ENCODE results near the gene HEPH. TPM values are rescaled to one million over a fixed set of nuclear protein-coding genes. Genes with fewer than 3 reads are reported as not detected.
"Not testable (repeated sequence)": the region's sequence is repeated elsewhere in the genome, so short reads cannot be mapped to it uniquely, and the experiment has no call there.

Gene HEPH
- polyA plus RNA-seq, 1 experiment, result 49.4 TPM

GRCh38 chrX:66203114-66203513, 39.1 kb downstream of the HEPH start:
- Histone ChIP-seq H3K27me3 (ENCODE audit: control insufficient read depth, insufficient read depth, low read length) (no peaks in the 10 kb centered on the region), H3K4me3 (ENCODE audit: low read depth, low read length) (no peak overlapping the region), H3K9me3 (ENCODE audit: control insufficient read depth, insufficient read depth, low read length) (no peaks in the 10 kb centered on the region), H3K27ac (ENCODE audit: low read depth, low read length) (no peak overlapping the region)
- ChIA-PET POLR2A (no interaction called here), CTCF (interaction anchor here (5.6 kb wide), 1 partner anchor 527 kb away, joined by 112 read pairs; no protein-coding TSS in a partner anchor)
- no peak for TF ChIP-seq CTCF (IDR thresholded peaks at IDR 0.05; ENCODE audit: low read depth, low read length)
- no peak for DNase-seq (ENCODE audit: low read depth, low spot score)

- no peaks in the 10 kb centered on the region for H3K27me3 ChIP-seq (ENCODE audit: control insufficient read depth, insufficient read depth, low read length)
- ChIA-PET POLR2A (no interaction called here), CTCF (no interaction called here)
- no peak overlapping the region for H3K27ac ChIP-seq (ENCODE audit: low read depth, low read length)
- no peak for TF ChIP-seq CTCF (IDR thresholded peaks at IDR 0.05; ENCODE audit: low read depth, low read length)
- no peaks in the 10 kb centered on the region for H3K9me3 ChIP-seq (ENCODE audit: control insufficient read depth, insufficient read depth, low read length)
- H3K4me3 ChIP-seq (ENCODE audit: low read depth, low read length), result no peak overlapping the region
- no peak for DNase-seq (ENCODE audit: low read depth, low spot score)
Observed at GRCh38 chrX:66221856-66222255, 57.8 kb downstream of the HEPH start.

- ChIA-PET CTCF (no interaction called here), POLR2A (no interaction called here)
Observed at GRCh38 chrX:66232296-66232695, 68.2 kb downstream of the HEPH start.

GRCh38 chrX:66233209-66233608, 69.2 kb downstream of the HEPH start:
- H3K9me3 ChIP-seq (ENCODE audit: control insufficient read depth, insufficient read depth, low read length), result no peaks in the 10 kb centered on the region
- CTCF ChIA-PET, result no interaction called here

More at GRCh38 chrX:66232296-66232695, 68.2 kb downstream of the HEPH start:
- Histone ChIP-seq H3K27me3 (ENCODE audit: control insufficient read depth, insufficient read depth, low read length) (no peaks in the 10 kb centered on the region), H3K9me3 (ENCODE audit: control insufficient read depth, insufficient read depth, low read length) (no peaks in the 10 kb centered on the region), H3K4me3 (ENCODE audit: low read depth, low read length) (no peak overlapping the region), H3K27ac (ENCODE audit: low read depth, low read length) (no peak overlapping the region)
- TF ChIP-seq CTCF (IDR thresholded peaks at IDR 0.05; ENCODE audit: low read depth, low read length), result no peak
- DNase-seq (ENCODE audit: low read depth, low spot score), result no peak

GRCh38 chrX:66233904-66234303, 69.9 kb downstream of the HEPH start:
- H3K27ac ChIP-seq (ENCODE audit: low read depth, low read length); H3K4me3 ChIP-seq (ENCODE audit: low read depth, low read length); DNase-seq (ENCODE audit: low read depth, low spot score); CTCF ChIA-PET; H3K9me3 ChIP-seq (ENCODE audit: control insufficient read depth, insufficient read depth, low read length); POLR2A ChIA-PET; H3K27me3 ChIP-seq (ENCODE audit: control insufficient read depth, insufficient read depth, low read length): not testable (repeated sequence)

More at GRCh38 chrX:66233209-66233608, 69.2 kb downstream of the HEPH start:
- H3K27me3 ChIP-seq (ENCODE audit: control insufficient read depth, insufficient read depth, low read length), result no peaks in the 10 kb centered on the region
- POLR2A ChIA-PET, result no interaction called here
- H3K27ac ChIP-seq (ENCODE audit: low read depth, low read length), result no peak overlapping the region
- no peak for DNase-seq (ENCODE audit: low read depth, low spot score)
- H3K4me3 ChIP-seq (ENCODE audit: low read depth, low read length), result no peak overlapping the region
- TF ChIP-seq CTCF (IDR thresholded peaks at IDR 0.05; ENCODE audit: low read depth, low read length), result no peak

Data from AG04450 (cell line).